GM12874 (cell line): ENCODE measurements around the gene PDE6B.

Source experiments
- TF ChIP-seq, protein P1 (sequence below): IDR thresholded peaks from 2 replicates; pipeline ENCODE4 v1.5.1; 2011; ENCODE audit warnings: low read depth, mild to moderate bottlenecking, control low read depth, low read length, moderate library complexity; ENCODE audit not compliant: insufficient read depth

The PDE6B gene

DNA sequence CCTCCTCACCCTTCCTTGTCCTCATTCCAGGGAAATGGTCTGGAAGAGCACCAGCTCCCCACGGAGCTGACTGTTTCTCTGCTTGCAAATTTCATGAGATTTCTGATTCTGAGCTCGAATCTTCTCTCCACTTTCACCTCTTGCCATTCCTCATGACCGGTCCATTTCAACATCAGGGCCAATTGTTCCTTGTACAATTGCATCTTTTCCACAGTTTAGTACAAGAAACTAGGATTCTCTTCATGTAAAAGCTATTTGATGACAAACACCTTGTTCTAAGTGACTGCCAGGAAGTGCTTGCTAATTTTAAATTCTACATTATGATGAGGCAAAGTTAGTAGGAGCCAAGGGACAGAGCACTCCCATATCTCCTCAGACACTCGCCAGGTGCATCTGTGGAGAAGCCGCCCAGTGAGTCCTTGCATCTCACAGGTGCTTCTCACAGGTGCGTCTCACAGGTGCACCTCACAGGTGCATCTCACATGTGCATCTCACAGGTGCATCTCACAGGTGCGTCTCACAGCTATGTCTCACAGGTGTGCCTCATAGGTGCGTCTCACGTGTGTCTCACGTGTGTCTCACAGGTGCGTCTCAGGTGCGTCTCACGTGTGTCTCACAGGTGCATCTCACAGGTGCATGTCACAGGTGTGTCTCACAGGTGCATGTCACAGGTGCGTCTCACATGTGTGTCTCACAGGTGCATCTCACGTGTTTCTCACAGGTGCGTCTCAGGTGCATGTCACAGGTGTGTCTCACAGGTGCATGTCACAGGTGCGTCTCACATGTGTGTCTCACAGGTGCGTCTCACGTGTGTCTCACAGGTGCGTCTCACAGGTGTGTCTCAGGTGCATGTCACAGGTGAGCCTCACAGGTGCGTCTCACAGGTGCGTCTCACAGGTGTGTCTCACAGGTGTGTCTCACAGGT lies 3.0 kb upstream of the PDE6B start:
- TF ChIP-seq, protein P1, sequence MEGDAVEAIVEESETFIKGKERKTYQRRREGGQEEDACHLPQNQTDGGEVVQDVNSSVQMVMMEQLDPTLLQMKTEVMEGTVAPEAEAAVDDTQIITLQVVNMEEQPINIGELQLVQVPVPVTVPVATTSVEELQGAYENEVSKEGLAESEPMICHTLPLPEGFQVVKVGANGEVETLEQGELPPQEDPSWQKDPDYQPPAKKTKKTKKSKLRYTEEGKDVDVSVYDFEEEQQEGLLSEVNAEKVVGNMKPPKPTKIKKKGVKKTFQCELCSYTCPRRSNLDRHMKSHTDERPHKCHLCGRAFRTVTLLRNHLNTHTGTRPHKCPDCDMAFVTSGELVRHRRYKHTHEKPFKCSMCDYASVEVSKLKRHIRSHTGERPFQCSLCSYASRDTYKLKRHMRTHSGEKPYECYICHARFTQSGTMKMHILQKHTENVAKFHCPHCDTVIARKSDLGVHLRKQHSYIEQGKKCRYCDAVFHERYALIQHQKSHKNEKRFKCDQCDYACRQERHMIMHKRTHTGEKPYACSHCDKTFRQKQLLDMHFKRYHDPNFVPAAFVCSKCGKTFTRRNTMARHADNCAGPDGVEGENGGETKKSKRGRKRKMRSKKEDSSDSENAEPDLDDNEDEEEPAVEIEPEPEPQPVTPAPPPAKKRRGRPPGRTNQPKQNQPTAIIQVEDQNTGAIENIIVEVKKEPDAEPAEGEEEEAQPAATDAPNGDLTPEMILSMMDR = no peak

DNA sequence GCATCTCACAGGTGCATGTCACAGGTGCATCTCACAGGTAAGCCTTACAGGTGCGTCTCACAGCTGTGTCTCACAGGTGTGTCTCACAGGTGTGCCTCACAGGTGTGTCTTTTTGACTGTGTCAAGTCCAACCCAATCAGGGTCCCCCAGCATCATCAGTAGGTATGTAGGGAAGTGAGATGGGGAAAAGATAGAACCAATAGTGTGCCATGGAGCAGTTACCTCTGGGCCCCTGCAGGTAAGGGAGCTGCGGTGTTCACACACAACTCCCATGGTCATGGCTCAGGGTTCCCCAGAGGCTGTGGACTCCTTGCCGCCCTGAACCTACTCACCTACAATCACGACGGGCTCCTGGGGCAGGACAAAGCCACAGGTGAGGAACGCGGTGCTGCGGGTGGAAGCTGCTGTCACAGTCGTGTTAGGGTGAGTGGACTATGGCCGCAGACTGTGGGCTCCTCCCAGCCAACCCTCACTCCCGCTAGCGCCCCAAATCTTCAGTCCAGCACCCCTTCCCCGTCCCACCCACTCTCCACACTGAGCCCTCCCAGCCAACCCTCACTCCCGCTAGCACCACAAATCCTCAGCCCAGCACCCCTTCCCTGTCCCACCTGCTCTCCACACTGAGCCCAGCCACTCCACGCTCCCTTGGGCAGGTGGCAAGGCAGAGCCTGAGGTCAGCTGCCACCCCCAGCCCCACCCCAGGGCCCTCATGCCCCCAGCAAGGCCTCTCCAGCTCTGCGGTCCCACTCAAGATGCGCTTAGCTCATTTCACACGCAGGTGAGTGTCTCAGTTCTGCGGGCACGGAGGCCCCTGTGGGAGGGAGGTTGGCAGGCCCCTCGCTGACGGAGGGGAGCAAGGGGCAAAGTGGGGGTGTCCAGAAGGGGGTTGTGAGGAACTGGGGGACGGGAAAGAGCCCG lies 2.1 kb upstream of the PDE6B start:
- TF ChIP-seq, protein P1 = no peak

DNA sequence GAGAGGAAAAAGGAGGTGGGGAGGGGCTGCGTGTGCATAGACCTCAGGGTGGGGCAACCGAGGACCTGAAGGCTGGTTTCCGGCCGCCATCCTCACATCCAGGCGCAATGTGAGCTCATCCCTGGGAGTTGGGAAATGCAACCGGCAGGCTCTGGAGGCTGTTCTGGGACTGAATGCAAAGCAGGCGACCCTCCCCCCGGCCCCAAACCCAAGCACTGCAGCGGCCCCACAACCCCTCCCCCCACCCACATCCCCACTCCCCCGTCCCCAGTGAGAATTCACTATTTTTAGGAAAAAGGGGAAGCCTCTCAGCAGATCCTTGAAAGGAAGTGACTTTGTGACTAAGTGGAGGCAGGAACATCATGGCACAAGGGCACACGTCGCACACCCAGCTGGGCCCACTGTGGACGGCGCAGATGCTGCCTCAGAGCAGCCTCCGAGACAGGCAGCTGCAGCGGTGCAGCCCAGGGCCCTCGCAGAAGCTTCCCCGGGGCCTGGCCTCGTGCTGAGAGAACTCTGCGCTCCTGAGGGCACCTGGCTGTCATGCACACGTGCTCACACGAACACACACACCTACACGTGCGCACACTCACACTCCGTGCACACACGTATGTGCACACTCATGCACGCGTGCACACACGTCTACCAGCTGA lies 1.3 kb upstream of the PDE6B start:
- TF ChIP-seq, protein P1 = no peak

DNA sequence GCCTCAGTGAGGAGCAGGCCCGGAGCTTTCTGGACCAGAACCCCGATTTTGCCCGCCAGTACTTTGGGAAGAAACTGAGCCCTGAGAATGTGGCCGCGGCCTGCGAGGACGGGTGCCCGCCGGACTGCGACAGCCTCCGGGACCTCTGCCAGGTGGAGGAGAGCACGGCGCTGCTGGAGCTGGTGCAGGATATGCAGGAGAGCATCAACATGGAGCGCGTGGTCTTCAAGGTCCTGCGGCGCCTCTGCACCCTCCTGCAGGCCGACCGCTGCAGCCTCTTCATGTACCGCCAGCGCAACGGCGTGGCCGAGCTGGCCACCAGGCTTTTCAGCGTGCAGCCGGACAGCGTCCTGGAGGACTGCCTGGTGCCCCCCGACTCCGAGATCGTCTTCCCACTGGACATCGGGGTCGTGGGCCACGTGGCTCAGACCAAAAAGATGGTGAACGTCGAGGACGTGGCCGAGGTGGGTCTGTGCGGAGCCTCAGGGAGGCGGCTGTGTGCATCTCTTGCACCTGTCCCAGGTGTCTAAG lies 323 bp downstream of the PDE6B start:
- TF ChIP-seq, protein P1 = no peak

DNA sequence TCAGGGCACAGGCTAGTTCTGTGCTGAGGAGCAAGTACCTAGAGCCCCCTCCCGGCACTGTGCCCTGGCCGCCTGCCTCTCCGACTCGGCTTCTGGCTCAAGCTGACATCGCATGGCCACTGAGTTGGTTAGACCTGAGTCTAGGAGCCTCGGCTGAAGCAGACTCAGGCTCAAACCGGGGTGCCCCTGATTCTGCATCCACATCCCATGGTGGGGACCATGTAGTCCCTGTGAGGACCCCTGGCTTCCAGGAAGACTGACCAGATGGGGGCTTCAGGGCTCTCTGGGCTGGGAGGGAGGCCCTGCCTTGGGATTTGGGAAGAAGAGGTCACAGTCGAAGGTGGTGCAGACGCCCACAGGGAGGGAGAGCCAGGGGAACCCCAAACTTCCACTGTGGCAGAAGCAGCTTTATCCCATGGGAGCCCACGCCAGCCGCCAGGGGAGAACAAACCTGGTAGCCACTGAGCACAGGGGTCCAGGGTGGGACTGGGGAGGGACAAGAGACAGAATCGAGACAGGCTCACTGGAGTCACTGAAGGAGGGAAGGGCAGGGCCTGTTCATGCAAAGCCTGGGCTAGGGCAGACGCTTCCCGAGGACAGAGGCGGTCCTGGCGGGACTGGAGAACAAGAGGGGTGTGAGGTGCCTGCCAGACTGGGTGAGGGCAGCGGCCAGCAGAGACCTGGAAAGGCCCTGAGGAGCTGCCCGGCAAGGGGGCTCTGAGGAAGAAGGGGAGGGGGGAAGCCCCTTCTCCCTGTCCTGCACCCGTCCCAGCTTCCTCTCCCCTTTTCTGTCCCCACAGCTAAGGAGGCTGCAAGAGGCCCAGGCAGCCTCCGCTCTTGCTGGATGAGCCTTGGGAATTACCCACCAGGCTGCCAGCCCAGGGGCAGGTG lies 1.1 kb downstream of the PDE6B start:
- TF ChIP-seq, protein P1 = no peak

DNA sequence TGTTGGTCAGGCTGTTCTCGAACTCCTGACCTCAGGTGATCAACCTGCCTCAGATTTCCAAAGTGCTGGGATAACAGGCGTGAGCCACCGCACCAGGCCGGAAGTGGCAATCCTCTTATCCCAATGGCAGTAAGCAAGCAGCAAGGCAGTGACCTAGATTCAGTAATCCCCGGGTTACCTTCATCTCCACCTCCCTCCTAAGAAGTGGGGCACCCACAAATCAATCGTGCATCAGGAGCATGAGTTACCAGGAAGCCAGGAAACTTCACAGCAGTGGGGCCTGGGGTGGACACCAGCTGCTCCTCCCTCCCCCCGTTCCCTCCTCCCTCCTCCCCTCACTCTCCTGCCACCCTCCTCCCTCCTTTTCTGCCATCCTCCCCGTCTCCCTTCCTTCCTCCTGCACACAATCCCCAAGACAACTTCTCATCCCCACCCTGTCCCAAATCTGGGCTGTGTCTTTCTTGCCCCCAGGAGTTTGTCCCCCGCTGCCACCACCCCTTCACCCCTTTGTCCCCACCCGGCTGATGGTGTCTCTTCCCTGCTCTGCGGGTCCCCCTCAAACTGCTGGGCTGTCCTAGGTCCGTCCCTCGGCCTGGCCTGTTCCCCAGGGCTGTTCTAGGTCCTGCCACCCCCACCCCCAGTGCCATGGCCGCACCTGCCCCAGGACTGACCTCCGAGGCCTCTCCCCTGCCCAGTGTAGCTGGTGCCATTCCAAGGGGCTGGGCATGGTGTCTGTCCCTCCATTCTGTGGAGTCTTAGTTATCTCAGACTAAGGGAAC lies 2.2 kb downstream of the PDE6B start:
- TF ChIP-seq, protein P1 = no peak
